HepG2 (cell line): ENCODE results near the gene STAMBPL1. TPM values are rescaled to one million over a fixed set of nuclear protein-coding genes. Genes with fewer than 3 reads are reported as not detected.

Experiments
- ATAC-seq: fragments of 200-7000 bp; cut with Tn5 transposase; 3 replicates; pipeline ENCODE4 v1.9.1; 2020; ENCODE audit warnings: mild to moderate bottlenecking, moderate library complexity
- BruUV-seq: library from RNA; stranded (reverse); fragments of 400-500 nt; replicated peaks from 2 replicates; lab custom pipeline; 2021; lab: Mats Ljungman, UMichigan
- CTCF ChIA-PET: fragments of 300-600 bp; formaldehyde crosslinking; extraction: SDS; loops from one replicate; lab custom pipeline; 2021; ENCODE audit warnings: low total read pairs, inconsistent platforms, low intra/inter-chr PET ratio; lab: Yijun Ruan, JAX
- POLR2A ChIA-PET: fragments of 350-600 bp; sonication (Branson Sonifier 250); formaldehyde crosslinking; loops from one replicate; lab custom pipeline; 2020; ENCODE audit warnings: antibody characterized with exemption, inconsistent platforms; lab: Yijun Ruan, JAX
- DNase-seq: peaks from one replicate; pipeline ENCODE4 v3.0.0-alpha.2; 2015; ENCODE audit warnings: low spot score
- FAIRE-seq: peaks from 3 replicates; lab custom pipeline; 2011; peaks lifted over from hg19 to GRCh38; lab: Jason Lieb, UNC
- H2AFZ ChIP-seq: one replicate; pipeline ENCODE4 v1.6.1; 2011; ENCODE audit warnings: low read length, inconsistent platforms
- H3K27ac ChIP-seq: fragments of 300-600 bp; 3 replicates; pipeline ENCODE4 v1.8.0; 2011; ENCODE audit warnings: mixed run types, mild to moderate bottlenecking, mixed read lengths, low read length, inconsistent platforms; ENCODE audit not compliant: insufficient read depth; ENCODE audit errors: extremely low read length
- H3K27me3 ChIP-seq, 2 experiments: fragments of 200-600 bp in 1 of 2; 2 replicates in 1 of 2; 3 replicates in 1 of 2; pipeline versions ENCODE4 v1.6.0 to v1.8.0; 2011; ENCODE audit warnings: low read length in 2 of 2, mild to moderate bottlenecking in 2 of 2, moderate library complexity in 2 of 2, inconsistent platforms in 1 of 2; ENCODE audit not compliant: insufficient read depth in 2 of 2, control insufficient read depth in 1 of 2
- H3K36me3 ChIP-seq, 2 experiments: fragments of 200-600 bp in 1 of 2; replicated peaks in 1 of 2; 2 replicates in 1 of 2; 3 replicates in 1 of 2; pipeline versions ENCODE4 v1.5.1 to v1.8.0; 2011; ENCODE audit warnings: low read length in 2 of 2, inconsistent platforms in 1 of 2; ENCODE audit not compliant: insufficient read depth in 2 of 2, control insufficient read depth in 1 of 2
- H3K4me1 ChIP-seq: 2 replicates; pipeline ENCODE4 v1.5.1; 2012; ENCODE audit warnings: low read length, inconsistent platforms; ENCODE audit not compliant: insufficient read depth
- H3K4me2 ChIP-seq: 2 replicates; pipeline ENCODE4 v1.6.0; 2011; ENCODE audit warnings: low read depth, low read length, inconsistent platforms
- H3K4me3 ChIP-seq, 3 experiments: fragments of 200-600 bp in 1 of 3; sonication (generic), shearing (Covaris generic) in 1 of 3; replicated peaks in 1 of 3; 2 replicates each; pipeline ENCODE4 v1.5.1; 2011 to 2016; ENCODE audit warnings: low read length in 3 of 3, inconsistent platforms in 2 of 3, low read depth in 2 of 3, mild to moderate bottlenecking in 2 of 3, control low read depth in 1 of 3, mixed read lengths in 1 of 3; ENCODE audit not compliant: insufficient read depth in 1 of 3
- H3K79me2 ChIP-seq: one replicate; pipeline ENCODE4 v1.6.1; 2011; ENCODE audit warnings: low read length, inconsistent platforms; ENCODE audit not compliant: insufficient read depth
- H3K9ac ChIP-seq: 2 replicates; pipeline ENCODE4 v1.6.0; 2011; ENCODE audit warnings: mild to moderate bottlenecking, low read depth, low read length, inconsistent platforms; ENCODE audit not compliant: insufficient read depth
- H3K9me3 ChIP-seq: 2 replicates; pipeline ENCODE4 v1.5.1; 2012; ENCODE audit warnings: mild to moderate bottlenecking, low read length
- H4K20me1 ChIP-seq: 2 replicates; pipeline ENCODE4 v1.6.0; 2011; ENCODE audit warnings: inconsistent platforms, mild to moderate bottlenecking, low read length, moderate library complexity; ENCODE audit not compliant: insufficient read depth
- CREB1 ChIP-seq, 2 experiments: fragments of 450-650 bp in 1 of 2; IDR thresholded peaks; 2 replicates each; pipeline ENCODE4 v1.6.1; 2016 to 2017; ENCODE audit warnings: control low read depth in 1 of 2, mild to moderate bottlenecking in 1 of 2, missing compliant biosample characterization in 1 of 2, missing genetic modification characterization in 1 of 2
- HDAC1 ChIP-seq: sonication (generic); formaldehyde crosslinking; IDR thresholded peaks from 2 replicates; pipeline ENCODE4 v1.5.1; 2020; ENCODE audit warnings: mild to moderate bottlenecking, missing genetic modification reagents
- LCORL ChIP-seq, 2 experiments: fragments of 450-650 bp in 1 of 2; sonication (generic) in 1 of 2; formaldehyde crosslinking in 1 of 2; IDR thresholded peaks; 2 replicates each; pipeline versions ENCODE4 v1.5.0 to v1.6.1; 2017 to 2020; ENCODE audit warnings: antibody characterized with exemption in 1 of 2, missing genetic modification reagents in 1 of 2
- PCBP2 ChIP-seq: fragments of 200-400 bp; formaldehyde crosslinking; optimal IDR thresholded peaks from 2 replicates; pipeline ENCODE3; 2018; ENCODE audit warnings: low read length, low read depth; ENCODE audit not compliant: poor library complexity, severe bottlenecking
- PPARG ChIP-seq: conservative IDR thresholded peaks from 2 replicates; pipeline ENCODE4 v1.6.1; 2016; ENCODE audit warnings: missing biosample characterization, missing genetic modification reagents
- SRSF4 ChIP-seq: fragments of 200-400 bp; formaldehyde crosslinking; IDR thresholded peaks from one replicate; pipeline ENCODE4 v1.6.1; 2018; ENCODE audit warnings: mild to moderate bottlenecking, low read depth, low read length, moderate library complexity; ENCODE audit not compliant: poor library complexity, severe bottlenecking
- TBX3 ChIP-seq: fragments of 450-650 bp; IDR thresholded peaks from 2 replicates; pipeline ENCODE4 v1.6.1; 2017; ENCODE audit warnings: antibody characterized with exemption, mild to moderate bottlenecking, inconsistent platforms, borderline replicate concordance
- ZNF12 ChIP-seq: sonication (generic); formaldehyde crosslinking; IDR thresholded peaks from 2 replicates; pipeline ENCODE4 v1.5.0; 2020; ENCODE audit warnings: missing genetic modification reagents
- ZSCAN31 ChIP-seq: sonication (generic); formaldehyde crosslinking; IDR thresholded peaks from 2 replicates; pipeline ENCODE4 v1.5.0; 2020; ENCODE audit warnings: low read depth, mild to moderate bottlenecking, missing genetic modification reagents
- WGBS: methylation state at CpG from one replicate; pipeline ENCODE4 v1.1.6; 2017; ENCODE audit warnings: low lambda C conversion rate; 5-methylcytosine and 5-hydroxymethylcytosine counted together
- in situ Hi-C: cut with HindIII; loops from 2 replicates; pipeline ENCODE4 v1.10.0; 2017; ENCODE audit warnings: low pct_unique_long_range_greater_than_20kb; ENCODE audit not compliant: extremely low pct_ligation_motif_present
- intact Hi-C: fragments of 100-400 bp; cut with micrococcal nuclease; formaldehyde crosslinking; loops from one replicate; pipeline ENCODE4 v1.10.0; 2022; ENCODE audit not compliant: unreplicated experiment
- polyA plus RNA-seq, 8 experiments: library from polyadenylated mRNA; depleted of rRNA in 3 of 8; stranded (reverse) in 7 of 8; unstranded in 1 of 8; fragments of >200 nt; fragmentation: Illumina TruSeq in 4 of 8; extraction: Trizol in 4 of 8; gene quantifications; 2 replicates each; pipeline versions ENCODE4 v1.2.1 to v1.2.3, GENCODE V29; 2011 to 2016; ENCODE audit warnings: low read depth in 4 of 8, missing spikeins in 1 of 8, mixed read lengths in 1 of 8; ENCODE audit not compliant: insufficient read depth in 1 of 8
- total RNA-seq, 5 experiments: library from RNA; depleted of rRNA; stranded (reverse); fragments of >200 nt; fragmentation: Illumina TruSeq; extraction: Trizol; gene quantifications; 2 replicates each; pipeline ENCODE4 v1.2.3, GENCODE V29; 2016; ENCODE audit warnings: low read depth in 1 of 5
- TF ChIP-seq, protein P1 (sequence below): sonication (generic); formaldehyde crosslinking; IDR thresholded peaks from 2 replicates; pipeline ENCODE4 v1.5.0; 2020; ENCODE audit warnings: mild to moderate bottlenecking, missing genetic modification reagents

The STAMBPL1 gene
- total and polyA plus RNA-seq, 2 of the 13 experiments (the other 11 are each of a cell fraction or from before 2014, with no cell fraction given): 1.4 to 1.5 TPM

DNA sequence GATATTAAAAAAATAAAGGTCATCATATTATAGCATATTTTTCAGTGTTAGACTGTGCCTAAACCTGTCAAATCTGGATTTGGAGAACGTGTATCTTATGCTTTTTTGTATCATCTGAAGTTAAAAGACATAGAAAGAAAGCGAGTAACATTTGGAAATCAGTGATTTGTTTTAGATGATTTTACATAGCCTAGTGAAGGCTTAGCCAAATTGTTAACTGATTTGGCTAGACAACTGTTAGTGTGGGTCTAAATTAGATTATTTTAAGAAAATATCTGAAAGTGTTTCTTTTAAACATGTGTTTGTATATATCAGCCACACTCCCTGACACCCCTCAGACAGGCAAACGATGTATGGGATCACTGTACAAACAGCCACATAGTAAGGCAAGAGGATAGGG is 36.9 kb downstream of the STAMBPL1 start:
- POLR2A ChIA-PET: no interaction called here
- no peak overlapping the region for H3K9ac ChIP-seq

More for the DNA sequence above, 36.9 kb downstream of the STAMBPL1 start:
- no peaks in the 10 kb centered on the region for H3K4me1 ChIP-seq
- in situ Hi-C loops (no loop called here), intact Hi-C loops (no loop called here)
- no peaks in the 10 kb centered on the region for H3K79me2 ChIP-seq
- ATAC-seq (no peak), DNase-seq (no peak), FAIRE-seq (no peak)
- H3K4me3 ChIP-seq: no peak overlapping the region
- no peak overlapping the region for H3K4me2 ChIP-seq
- 50% methylated on average over 3 of the region's 3 CpGs for WGBS
- CTCF ChIA-PET: no interaction called here
- BruUV-seq: no TSS peak
- H3K27ac ChIP-seq: no peak overlapping the region
- no peaks in the 10 kb centered on the region for H3K27me3 ChIP-seq
- no peak for TF ChIP-seq LCORL (IDR thresholded peaks at IDR 0.05)
- TF ChIP-seq LCORL (CRISPR knock-in tag; IDR thresholded peaks at IDR 0.05): no peak
- no peak for TF ChIP-seq HDAC1 (CRISPR knock-in tag)
- no peak for TF ChIP-seq TBX3
- TF ChIP-seq SRSF4: no peak
- no peak for TF ChIP-seq ZNF12 (CRISPR knock-in tag)
- no peak for TF ChIP-seq PPARG
- no peak for TF ChIP-seq PCBP2
- no peak for TF ChIP-seq CREB1 (IDR thresholded peaks at IDR 0.05)
- no peak for TF ChIP-seq CREB1 (CRISPR knock-in tag; IDR thresholded peaks at IDR 0.05)
- TF ChIP-seq, protein P1, sequence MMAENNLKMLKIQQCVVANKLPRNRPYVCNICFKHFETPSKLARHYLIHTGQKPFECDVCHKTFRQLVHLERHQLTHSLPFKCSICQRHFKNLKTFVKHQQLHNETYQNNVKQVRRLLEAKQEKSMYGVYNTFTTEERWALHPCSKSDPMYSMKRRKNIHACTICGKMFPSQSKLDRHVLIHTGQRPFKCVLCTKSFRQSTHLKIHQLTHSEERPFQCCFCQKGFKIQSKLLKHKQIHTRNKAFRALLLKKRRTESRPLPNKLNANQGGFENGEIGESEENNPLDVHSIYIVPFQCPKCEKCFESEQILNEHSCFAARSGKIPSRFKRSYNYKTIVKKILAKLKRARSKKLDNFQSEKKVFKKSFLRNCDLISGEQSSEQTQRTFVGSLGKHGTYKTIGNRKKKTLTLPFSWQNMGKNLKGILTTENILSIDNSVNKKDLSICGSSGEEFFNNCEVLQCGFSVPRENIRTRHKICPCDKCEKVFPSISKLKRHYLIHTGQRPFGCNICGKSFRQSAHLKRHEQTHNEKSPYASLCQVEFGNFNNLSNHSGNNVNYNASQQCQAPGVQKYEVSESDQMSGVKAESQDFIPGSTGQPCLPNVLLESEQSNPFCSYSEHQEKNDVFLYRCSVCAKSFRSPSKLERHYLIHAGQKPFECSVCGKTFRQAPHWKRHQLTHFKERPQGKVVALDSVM (CRISPR knock-in tag): no peak
- no peak for TF ChIP-seq ZSCAN31 (CRISPR knock-in tag)
- H3K36me3 ChIP-seq: no peaks in the 10 kb centered on the region
- no peaks in the 10 kb centered on the region for H4K20me1 ChIP-seq
- no peaks in the 10 kb centered on the region for H3K9me3 ChIP-seq
- H2AFZ ChIP-seq: no peak overlapping the region
